Calu3 (cell line): ENCODE results near the gene CDKAL1. TPM values are rescaled to one million over a fixed set of nuclear protein-coding genes. Genes with fewer than 3 reads are reported as not detected.
A peak's percentile ranks its signal among the peaks of the same experiment; 100 is the strongest.

ENCODE experiments used
- BruUV-seq: library from RNA; stranded (reverse); fragments of 400-500 nt; replicated peaks from 2 replicates; lab custom pipeline; 2021; lab: Mats Ljungman, UMichigan
- CTCF ChIA-PET: fragments of 300-600 bp; sonication (Branson Sonifier 250); formaldehyde crosslinking; loops from one replicate; lab custom pipeline; 2022; ENCODE audit warnings: antibody characterized with exemption; lab: Charles Lee
- DNase-seq: peaks from one replicate; pipeline ENCODE4 v3.0.0; 2022
- H3K27ac Mint-ChIP-seq: one replicate; pipeline ENCODE4 v1.8.0; 2022; ENCODE audit warnings: mixed read lengths; ENCODE audit not compliant: unreplicated experiment
- H3K27me3 Mint-ChIP-seq: one replicate; pipeline ENCODE4 v1.8.0; 2022; ENCODE audit warnings: mixed read lengths; ENCODE audit not compliant: unreplicated experiment
- H3K36me3 Mint-ChIP-seq: one replicate; pipeline ENCODE4 v1.8.0; 2022; ENCODE audit warnings: mild to moderate bottlenecking, moderate library complexity, mixed read lengths; ENCODE audit not compliant: insufficient read depth, unreplicated experiment
- H3K4me1 Mint-ChIP-seq: one replicate; pipeline ENCODE4 v1.8.0; 2022; ENCODE audit warnings: mild to moderate bottlenecking, low read depth, mixed read lengths; ENCODE audit not compliant: unreplicated experiment
- H3K4me3 Mint-ChIP-seq: one replicate; pipeline ENCODE4 v1.8.0; 2022; ENCODE audit warnings: mild to moderate bottlenecking, low read depth, moderate library complexity, mixed read lengths; ENCODE audit not compliant: unreplicated experiment
- H3K9me3 Mint-ChIP-seq: one replicate; pipeline ENCODE4 v1.8.0; 2022; ENCODE audit warnings: low read depth, mixed read lengths; ENCODE audit not compliant: unreplicated experiment
- intact Hi-C: fragments of 100-400 bp; cut with micrococcal nuclease; formaldehyde crosslinking; loops from one replicate; pipeline ENCODE4 v1.10.0; 2022; ENCODE audit not compliant: unreplicated experiment
- total RNA-seq: library from RNA; stranded (reverse); gene quantifications from 2 replicates; pipeline ENCODE4 v1.2.3, GENCODE V29; 2022
- TF ChIP-seq, protein P1 (sequence below): fragments of 200-600 bp; IDR thresholded peaks from one replicate; pipeline ENCODE4 v1.8.0; 2022; ENCODE audit warnings: antibody characterized with exemption; ENCODE audit not compliant: unreplicated experiment

The CDKAL1 gene
- total RNA-seq, 1 experiment from 2014 or later: 39.6 TPM

DNA sequence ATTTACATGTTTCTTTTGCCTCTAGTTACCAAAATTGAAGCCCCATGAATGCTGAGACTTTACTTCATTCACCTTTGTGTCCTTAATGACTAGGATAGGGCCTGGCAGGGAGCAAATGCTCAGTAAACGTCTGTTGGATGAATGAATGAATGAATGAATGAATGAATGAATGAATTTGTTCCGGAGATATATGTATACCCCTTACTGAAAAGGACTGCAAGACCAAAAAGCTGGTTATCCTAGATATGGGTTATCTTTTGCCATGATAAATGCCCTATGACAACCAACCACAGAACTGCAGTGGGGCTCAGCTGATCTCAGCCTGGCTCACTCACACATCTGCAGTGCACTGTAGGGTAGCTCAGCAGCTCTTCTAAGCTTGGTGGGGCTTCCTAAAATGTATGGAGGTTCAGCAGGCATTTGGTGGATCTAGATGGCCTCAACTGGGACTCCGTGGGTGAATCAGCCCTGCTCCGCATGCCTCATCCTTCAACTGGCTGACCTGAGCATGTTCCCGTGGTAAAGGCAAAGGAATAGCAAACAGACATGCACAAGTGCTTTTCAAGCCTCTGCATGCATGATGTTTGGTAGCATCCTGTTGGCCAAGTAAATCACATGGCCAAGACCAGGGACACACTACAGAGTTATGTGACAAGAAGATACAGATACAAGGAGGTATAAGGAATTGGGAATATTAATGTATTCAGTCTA is 680.6 kb downstream of the CDKAL1 start:
- H3K4me1 Mint-ChIP-seq: peaks cover 11% of the 10 kb centered on the region
- intact Hi-C loops: no loop called here
- H3K27ac Mint-ChIP-seq: no peak overlapping the region
- no peaks in the 10 kb centered on the region for H3K27me3 Mint-ChIP-seq
- no peak for DNase-seq
- BruUV-seq: no TSS peak
- CTCF ChIA-PET: no interaction called here
- H3K9me3 Mint-ChIP-seq: no peaks in the 10 kb centered on the region
- TF ChIP-seq, protein P1, sequence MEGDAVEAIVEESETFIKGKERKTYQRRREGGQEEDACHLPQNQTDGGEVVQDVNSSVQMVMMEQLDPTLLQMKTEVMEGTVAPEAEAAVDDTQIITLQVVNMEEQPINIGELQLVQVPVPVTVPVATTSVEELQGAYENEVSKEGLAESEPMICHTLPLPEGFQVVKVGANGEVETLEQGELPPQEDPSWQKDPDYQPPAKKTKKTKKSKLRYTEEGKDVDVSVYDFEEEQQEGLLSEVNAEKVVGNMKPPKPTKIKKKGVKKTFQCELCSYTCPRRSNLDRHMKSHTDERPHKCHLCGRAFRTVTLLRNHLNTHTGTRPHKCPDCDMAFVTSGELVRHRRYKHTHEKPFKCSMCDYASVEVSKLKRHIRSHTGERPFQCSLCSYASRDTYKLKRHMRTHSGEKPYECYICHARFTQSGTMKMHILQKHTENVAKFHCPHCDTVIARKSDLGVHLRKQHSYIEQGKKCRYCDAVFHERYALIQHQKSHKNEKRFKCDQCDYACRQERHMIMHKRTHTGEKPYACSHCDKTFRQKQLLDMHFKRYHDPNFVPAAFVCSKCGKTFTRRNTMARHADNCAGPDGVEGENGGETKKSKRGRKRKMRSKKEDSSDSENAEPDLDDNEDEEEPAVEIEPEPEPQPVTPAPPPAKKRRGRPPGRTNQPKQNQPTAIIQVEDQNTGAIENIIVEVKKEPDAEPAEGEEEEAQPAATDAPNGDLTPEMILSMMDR: no peak
- H3K36me3 Mint-ChIP-seq: no peaks in the 10 kb centered on the region
- no peak overlapping the region for H3K4me3 Mint-ChIP-seq

DNA sequence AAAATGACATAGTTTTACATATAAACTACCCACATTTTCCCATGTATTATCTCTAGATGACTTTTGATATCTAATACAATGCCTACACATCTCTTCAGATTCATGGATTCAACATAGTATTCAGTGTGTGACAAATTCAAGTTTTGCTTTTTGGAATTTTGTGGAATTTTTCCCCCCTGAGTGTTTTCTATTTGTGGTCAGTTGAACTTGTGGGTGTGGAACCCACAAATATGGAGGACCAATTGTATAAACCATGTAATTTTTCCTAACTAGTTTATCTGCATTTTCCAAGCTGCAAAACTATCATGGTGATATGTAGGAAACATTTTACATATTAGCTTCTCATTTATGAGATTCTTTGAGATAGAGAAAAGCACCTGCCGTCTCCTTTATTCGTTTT is 685.0 kb downstream of the CDKAL1 start:
- TF ChIP-seq, protein P1: no peak
- no peaks in the 10 kb centered on the region for H3K36me3 Mint-ChIP-seq
- CTCF ChIA-PET: interaction anchor here (0.5 to 1.7 kb wide), 6 partner anchors 22 to 655 kb away, joined by 3 to 6 read pairs (median 3); no protein-coding TSS in a partner anchor
- no peak overlapping the region for H3K4me3 Mint-ChIP-seq
- no peaks in the 10 kb centered on the region for H3K9me3 Mint-ChIP-seq
- no peak for DNase-seq
- H3K27ac Mint-ChIP-seq: peak overlapping the region; percentile 53
- intact Hi-C loops: no loop called here
- BruUV-seq: no TSS peak
- H3K4me1 Mint-ChIP-seq: peaks cover 24% of the 10 kb centered on the region
- H3K27me3 Mint-ChIP-seq: no peaks in the 10 kb centered on the region

DNA sequence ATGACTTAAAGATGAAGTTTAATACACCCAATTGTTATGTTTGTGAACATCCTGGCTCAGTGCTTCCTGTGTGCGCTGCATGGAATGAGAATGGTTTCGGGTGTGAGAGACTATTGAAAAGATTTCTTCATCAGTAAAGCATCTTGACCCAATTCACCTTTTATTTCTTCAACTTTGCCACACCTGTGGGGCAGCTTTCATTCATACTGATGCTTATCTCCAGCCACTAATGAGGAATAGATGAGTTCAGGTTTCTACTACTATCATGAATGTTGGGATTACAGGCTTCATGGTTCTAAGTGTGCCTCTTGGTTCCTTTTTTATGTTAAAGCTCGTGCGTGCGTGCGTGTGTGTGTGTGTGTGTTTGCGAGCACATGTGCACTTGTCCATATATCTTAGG is 685.6 kb downstream of the CDKAL1 start:
- intact Hi-C loops: loop anchor here (1.0 to 2.0 kb wide), 3 partner anchors 198 to 367 kb away; no protein-coding TSS in a partner anchor
- H3K36me3 Mint-ChIP-seq: no peaks in the 10 kb centered on the region
- H3K27ac Mint-ChIP-seq: peak overlapping the region; percentile 53
- peak; percentile 43 for DNase-seq
- TF ChIP-seq, protein P1: no peak
- peak overlapping the region; percentile 15 for H3K4me3 Mint-ChIP-seq
- no TSS peak for BruUV-seq
- no peaks in the 10 kb centered on the region for H3K27me3 Mint-ChIP-seq
- peaks cover 24% of the 10 kb centered on the region for H3K4me1 Mint-ChIP-seq
- CTCF ChIA-PET: interaction anchor here (0.5 to 1.8 kb wide), 9 partner anchors 9 to 656 kb away, joined by 3 to 6 read pairs (median 3); no protein-coding TSS in a partner anchor
- H3K9me3 Mint-ChIP-seq: no peaks in the 10 kb centered on the region

DNA sequence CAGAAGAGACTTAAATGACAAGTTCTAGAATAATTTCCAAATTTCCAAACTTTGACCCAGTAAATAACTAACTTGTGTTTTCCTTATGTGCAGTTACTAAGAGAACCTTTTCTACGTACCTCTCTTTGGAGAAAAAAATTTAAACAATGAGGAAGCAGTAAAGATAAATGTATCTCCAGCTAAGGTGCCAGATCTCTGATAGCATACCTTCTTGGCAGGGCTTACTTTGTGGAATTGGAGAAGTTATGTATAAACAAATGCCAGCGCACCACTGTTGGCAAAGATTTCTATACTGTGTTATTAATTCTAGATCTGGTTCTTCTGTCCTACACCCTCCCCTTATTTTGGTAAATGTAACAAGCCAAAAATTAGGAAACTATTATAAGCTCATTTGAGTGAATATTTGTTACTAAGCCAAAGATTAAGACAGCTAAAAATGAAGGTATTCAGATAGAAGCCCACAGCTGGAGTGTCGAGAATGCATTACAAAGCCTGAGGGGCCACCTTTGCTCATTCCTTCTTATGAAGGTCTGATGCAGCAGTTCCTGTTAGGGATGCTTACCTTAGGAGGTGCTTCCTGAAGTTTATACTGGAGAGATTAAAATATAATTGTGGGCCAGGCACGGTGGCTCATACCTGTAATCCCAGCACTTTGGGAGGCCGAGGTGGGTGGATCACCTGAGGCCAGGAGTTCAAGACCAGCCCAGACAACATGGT is 686.2 kb downstream of the CDKAL1 start:
- peak overlapping the region; percentile 53 for H3K27ac Mint-ChIP-seq
- BruUV-seq: no TSS peak
- peaks cover 24% of the 10 kb centered on the region for H3K4me1 Mint-ChIP-seq
- DNase-seq: peak; percentile 61
- H3K36me3 Mint-ChIP-seq: no peaks in the 10 kb centered on the region
- H3K9me3 Mint-ChIP-seq: no peaks in the 10 kb centered on the region
- CTCF ChIA-PET: interaction anchor here (0.6 to 1.8 kb wide), 10 partner anchors 10 to 656 kb away, joined by 3 to 6 read pairs (median 3); no protein-coding TSS in a partner anchor
- intact Hi-C loops: loop anchor here (1.0 to 2.0 kb wide), 3 partner anchors 198 to 367 kb away; no protein-coding TSS in a partner anchor
- no peaks in the 10 kb centered on the region for H3K27me3 Mint-ChIP-seq
- peak overlapping the region; percentile 15 for H3K4me3 Mint-ChIP-seq
- TF ChIP-seq, protein P1: no peak
